SHP77 (cell line): ENCODE measurements around the gene ACAD10.
A peak's percentile ranks its signal among the peaks of the same experiment; 100 is the strongest.
"Not testable (repeated sequence)": the region's sequence is repeated elsewhere in the genome, so short reads cannot be mapped to it uniquely, and the experiment has no call there.

ENCODE experiments used
- DNase-seq, 2 experiments: peaks; one replicate each; lab custom pipeline; 2025; lab: John Stamatoyannopoulos, UW

ACAD10 gene

GRCh38 chr12:111685811-111686573, at the start of gene ACAD10, which contains the start of gene BRAP:
TSS of gene ACAD10 (plus strand) at chr12:111686053. CDS start at chr12:111692710, 6,657 bp downstream.
TSS of gene BRAP (minus strand) at chr12:111685956. CDS start at chr12:111685792, 164 bp downstream.
- DNase-seq: peak; percentile 80 to 92

DNA sequence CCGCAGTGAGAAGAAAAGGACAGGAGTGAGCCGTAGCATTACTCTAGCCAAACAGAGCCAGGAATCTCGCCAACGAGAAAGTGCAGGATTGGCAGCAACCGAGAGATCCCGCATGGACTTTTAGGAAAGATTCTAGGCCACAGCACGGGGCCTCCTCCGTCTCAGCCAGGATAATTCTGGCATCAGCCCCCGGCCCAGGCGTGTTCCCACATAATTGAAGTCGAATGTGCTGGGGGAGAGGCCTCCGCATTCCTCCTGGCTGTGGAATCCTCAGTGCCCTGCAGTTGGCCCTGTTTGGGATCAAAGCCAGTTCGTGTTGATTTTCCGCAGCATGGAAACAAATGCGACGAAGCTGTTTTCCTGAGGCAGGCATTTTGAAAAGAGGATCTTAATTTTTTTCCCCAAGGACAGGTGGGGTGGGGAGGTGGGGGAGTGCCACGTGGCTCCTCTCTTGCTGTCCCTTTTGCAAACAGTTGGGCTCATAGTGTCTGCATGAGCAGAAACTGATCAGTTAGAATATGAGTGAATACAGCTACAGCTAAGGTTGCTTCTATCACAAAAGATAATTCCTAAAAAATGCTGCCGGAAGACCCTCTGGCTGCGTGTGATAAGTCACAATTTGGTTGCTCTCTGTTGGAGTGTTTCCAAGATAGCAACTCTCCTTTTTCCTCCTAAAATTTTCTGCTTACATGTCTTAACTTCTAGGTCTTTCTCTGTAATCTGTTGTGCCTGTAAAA, 49.5 kb upstream of the ACAD10 start:
- DNase-seq: no peak

- DNase-seq: no peak
These were observed 47.3 kb upstream of the ACAD10 start for GRCh38 chr12:111638556-111638955.

DNA sequence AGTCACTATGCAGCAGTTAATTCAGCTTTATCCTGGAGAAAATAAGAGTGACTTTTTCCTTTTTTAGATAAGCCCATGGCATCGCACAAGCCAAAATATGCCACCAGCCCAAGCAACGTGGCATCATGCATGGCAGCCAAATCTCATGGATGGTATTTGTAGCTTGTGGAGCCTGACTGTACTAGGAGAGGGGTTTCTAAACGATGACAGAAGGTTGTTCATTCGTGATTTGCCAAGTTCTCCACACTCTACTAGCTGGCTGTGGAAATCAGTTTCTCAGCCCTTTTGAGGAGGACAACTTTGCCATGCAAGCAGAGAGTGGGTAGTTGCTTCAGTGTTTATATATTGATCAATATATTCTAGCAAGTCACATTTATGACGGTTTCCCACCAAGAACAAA, 45.3 kb upstream of the ACAD10 start:
- no peak for DNase-seq

DNA sequence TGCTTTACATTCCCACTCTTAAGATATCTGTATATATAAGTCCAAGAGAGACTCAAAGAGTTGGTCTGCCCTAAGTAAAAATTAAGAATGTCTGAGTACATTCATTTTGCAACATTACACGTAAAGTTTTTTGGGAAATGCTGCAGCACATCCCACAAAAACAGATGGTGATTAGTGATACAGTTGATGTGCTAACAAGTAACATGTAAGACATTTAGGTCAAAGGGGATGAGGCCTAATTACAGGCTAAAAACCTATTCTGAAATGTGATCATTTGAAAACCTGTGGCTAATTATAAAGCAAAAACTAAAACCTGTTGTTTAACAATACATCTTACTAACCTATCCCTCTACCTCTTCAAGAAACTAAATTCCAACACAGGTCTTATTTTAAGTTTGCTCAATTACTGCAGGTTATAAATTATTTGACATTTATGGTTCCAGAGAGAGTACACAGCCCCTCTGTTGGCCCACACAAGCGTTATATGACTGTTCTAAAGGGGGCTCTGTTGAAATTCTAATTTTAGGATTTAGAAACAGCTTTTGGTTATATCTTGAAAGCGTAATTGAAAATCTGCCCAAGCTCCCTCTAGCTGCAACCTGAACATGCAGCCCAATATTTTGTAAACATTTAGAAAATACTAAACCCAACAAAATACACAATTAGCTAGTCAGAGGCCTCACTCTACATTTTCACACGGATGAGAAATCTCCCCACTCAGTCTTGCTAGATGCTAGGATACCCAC, 43.0 kb upstream of the ACAD10 start:
- DNase-seq: no peak

- DNase-seq: peak in 1 of 2 experiments; percentile 5
These were observed 42.4 kb upstream of the ACAD10 start for GRCh38 chr12:111643427-111643826.

DNA sequence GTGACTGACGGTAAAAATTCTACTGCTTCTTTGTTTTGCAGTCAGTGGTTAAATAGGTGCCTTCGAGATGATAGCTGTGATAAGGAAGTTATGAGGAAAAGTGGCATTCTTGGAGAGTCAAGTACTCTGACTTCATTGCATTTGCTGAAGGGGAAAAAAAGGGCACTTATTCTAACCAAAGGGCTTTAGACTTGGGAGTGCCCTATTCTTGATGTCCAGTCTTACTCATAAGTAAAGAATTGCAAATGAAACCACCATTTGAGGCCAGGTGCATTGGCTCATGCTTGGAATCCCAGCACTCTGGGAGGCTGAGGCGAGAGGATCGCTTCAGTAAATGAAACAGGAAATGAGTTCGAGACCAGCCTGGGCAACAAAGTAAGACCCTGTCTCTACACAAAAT, 40.4 kb upstream of the ACAD10 start:
- DNase-seq: no peak

GRCh38 chr12:111650912-111651311, 34.9 kb upstream of the ACAD10 start:
- no peak for DNase-seq

DNA sequence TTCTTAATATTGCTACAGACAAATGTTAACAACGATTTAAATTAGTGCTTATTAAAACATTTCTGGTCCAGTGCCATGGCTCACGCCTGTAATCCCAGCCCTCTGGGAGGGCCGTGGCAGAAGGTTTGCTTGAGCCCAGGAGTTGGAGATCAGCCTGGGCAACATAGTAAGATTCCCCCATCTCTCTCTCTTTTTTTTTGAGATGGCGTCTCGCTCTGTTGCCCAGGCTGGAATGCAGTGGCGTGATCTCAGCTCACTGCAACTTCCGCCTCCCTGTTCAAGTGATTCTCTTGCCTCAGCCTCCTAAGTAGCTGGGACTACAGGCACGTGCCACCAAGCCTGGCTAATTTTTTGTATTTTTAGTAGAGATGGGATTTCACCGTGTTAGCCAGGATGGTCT, 33.3 kb upstream of the ACAD10 start:
- DNase-seq: not testable (repeated sequence)

DNA sequence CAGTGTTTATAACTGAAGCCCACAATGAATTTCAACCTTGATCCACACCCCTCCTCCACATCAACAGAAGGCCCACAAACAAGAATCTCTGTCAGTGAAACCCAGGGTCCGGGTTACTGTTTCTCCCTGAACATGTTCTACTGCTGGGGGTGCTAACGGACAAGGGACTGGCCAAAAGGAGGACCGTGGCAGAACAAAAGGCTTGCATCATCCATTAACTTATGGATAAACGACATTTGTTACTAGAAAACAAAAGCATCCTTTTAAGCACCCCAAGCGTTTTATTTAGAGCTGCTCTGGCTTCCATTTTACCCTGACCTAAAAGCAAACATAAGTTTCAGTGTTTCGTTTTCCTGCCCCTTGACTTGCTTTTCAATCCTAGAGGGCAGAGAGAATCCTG, 32.3 kb upstream of the ACAD10 start:
- DNase-seq: no peak

GRCh38 chr12:111655356-111655755, 30.5 kb upstream of the ACAD10 start:
- DNase-seq: no peak

DNA sequence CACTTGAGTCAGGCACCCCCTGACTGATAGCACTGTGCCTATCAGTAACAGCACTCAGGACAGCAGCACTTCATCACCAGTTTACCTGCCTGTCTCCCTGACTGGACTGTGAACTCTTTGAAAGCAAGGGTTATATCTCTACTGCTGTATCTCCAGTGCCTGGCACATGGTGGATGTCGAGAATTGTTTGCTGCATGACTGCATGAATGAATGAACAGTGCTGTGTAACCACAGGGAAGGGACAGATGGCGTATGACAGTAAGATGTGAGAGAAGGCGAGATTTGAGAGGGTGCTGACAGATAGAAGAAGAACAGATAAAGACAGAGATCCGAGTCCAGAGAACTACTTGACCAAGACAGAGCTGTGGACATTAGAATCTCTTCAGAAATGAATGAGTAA, 29.8 kb upstream of the ACAD10 start:
- no peak for DNase-seq

DNA sequence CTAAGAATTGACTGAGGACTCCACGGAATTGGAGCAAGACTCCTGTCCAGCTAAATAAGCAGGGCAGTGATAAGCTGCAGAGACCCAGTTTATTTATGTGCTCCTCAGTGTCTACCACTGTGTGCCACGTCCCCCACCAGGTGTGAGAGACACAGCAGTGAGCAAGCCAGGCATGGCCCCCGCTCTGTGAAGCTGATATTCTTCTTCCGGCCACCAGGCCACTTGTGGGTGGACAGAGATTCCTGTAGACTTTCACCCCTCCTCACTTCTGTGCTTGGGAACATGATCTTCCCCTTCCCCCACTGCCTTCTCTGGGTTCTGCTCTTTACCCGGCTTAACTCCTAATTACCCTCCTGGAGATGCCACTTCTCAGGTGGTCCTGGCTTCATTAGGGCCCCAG, 21.4 kb upstream of the ACAD10 start:
- no peak for DNase-seq

DNA sequence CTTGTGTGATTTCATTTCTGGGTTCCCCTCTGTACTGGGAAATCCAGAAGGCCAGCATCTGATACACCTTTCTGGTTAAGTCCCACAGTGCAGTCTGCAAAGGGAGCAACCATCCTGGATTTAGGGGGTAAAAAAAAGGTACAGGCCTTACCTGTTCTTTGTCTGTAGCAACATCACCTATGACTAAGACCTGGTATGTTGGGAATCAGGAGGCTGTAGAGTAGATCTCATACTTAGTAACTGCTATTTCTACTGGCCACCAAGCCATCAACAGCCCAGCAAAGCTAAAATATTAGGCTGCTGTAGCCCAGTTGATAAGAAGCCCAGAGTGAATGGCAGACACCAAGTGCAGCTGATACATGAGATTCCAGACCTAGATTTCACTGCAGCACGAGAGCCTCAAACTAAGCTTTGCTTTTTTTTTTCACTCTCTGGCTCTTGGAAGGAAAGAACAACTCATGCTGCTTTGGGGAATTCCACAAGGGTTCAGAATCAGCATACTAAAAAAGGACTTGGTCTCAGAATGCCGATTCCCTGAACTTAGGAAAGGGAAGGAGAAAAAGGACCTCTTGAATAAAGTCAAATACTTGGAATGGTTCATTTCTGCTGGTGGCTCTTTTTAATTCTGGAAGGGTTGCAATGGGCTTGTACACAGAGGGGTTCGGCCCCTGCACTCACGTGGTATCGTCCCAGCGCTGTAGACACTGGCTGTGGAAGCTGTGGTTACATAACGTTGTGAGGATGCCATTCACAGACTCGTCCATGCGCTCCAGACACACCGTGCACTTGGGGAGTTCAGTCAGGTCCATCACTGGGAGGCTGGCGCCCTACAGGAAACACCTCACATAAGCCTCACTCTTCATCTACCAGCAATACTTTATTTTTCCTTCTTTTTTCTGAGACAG, 20.6 kb upstream of the ACAD10 start:
- DNase-seq: no peak

DNA sequence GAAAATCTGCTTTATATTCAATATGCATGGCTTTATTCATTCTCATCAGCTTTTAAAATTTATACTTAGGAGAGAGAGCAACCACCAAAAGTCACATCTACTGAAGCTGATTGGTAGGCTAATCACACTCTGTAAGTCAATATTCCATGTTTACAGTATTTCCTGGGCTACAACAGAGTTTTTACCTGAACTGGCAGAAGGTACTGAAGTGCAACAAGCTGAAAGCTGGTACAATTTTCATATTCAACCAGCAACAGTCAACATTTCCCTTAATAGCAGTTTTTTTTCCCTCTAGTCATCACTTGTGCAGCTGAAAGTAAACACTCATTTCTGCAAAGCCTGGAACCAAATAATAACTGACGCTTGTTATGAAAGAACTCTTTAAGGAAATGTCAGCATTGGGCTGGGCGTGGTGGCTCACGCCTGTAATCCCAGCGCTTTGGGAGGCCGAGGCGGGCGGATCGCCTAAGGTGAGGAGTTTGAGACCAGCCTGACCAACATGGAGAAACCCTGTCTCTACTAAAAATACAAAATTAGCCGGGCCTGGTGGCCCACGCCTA, 13.0 kb upstream of the ACAD10 start:
- no peak for DNase-seq

- DNase-seq: no peak
These were observed 12.3 kb upstream of the ACAD10 start for GRCh38 chr12:111673503-111673902.

GRCh38 chr12:111677186-111677585, 8.7 kb upstream of the ACAD10 start:
- DNase-seq: no peak

- not testable (repeated sequence) for DNase-seq
These were observed 1.2 kb upstream of the ACAD10 start for GRCh38 chr12:111684485-111685198.

DNA sequence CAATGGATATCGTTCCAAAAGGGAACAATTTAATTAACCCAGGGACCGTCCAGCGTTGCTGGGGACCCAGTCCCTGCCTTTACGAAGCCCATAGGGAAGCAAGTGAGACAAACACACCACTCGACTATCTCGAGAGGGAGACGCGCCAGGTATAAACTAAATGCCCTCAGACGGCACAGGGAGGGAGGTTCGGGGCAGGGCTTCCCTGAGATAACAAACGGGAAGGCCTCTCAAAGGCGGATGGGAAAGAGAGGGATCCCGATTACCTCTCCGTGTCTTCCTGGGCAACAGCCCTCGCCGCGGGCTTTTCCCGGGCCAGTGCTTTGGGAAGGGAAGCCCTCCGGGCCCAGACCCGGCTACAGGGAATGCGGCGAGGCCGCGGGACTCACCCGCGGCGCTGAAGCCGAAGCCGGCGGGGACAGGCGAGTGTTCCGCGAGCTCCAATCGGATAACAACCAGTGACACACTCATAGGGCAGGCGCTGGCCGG, 487 bp upstream of the ACAD10 start:
- no peak for DNase-seq

DNA sequence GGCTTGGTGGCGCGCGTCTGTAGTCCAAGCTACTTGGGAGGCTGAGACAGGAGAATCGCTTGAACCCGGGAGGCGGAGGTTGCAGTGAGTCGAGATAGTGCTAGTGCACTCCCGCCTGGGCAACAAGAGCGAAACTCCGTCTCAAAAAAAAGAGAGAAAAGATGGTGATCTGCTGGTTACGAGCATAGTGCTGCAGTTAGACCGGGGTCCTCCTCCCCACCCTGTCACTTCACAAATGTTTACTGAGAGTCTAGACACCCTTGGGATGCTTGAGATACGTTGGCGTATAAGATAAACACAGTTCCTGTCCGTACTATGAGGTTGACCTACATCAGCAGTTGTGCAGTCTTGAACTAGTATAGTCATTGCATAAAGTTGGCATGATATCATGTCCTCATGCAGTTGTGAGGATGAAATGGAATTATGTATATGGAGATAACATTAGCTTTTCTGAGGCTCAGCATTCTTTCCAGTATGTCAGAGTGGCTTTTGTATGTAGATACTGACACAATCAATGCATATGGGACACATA, 787 bp downstream of the ACAD10 start:
- no peak for DNase-seq
